Gastrocnemius medialis (tissue), 4 donors: ENCODE measurements around the gene GABRB1.

Source experiments
- CTCF ChIP-seq, 5 experiments: fragments of 450-650 bp in 3 of 5; fragments of 200-600 bp in 2 of 5; sonication (generic) in 2 of 5; IDR thresholded peaks in 4 of 5; conservative IDR thresholded peaks in 1 of 5; 1 replicate in 4 of 5; 2 replicates in 1 of 5; pipeline ENCODE4 v1.5.1; 2016 to 2019; ENCODE audit warnings: antibody characterized with exemption in 5 of 5, mild to moderate bottlenecking in 3 of 5, moderate library complexity in 3 of 5
- POLR2A ChIP-seq, 2 donors: fragments of 450-650 bp; IDR thresholded peaks; one replicate each; pipeline ENCODE4 v1.6.1; 2017; ENCODE audit warnings: antibody characterized with exemption in 2 of 2, mild to moderate bottlenecking in 2 of 2, moderate library complexity in 2 of 2

DNA sequence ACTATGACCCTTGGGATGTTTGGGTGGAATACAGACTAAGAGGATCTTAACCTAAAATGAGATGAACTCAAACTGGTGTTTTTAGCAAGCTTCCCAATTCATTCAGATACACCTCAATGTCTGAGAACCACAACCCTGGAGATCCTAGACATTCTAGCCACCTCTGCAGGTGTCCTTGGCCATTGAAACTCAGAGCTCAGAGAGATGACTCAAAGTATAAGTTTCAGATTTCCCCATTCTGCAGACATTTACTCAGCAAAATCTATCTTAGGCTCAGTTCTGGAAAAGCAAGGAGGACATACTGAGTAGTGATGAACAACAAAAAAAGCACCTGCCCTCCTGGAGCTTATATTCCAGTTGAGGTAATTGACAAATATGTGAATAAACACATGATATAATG lies 384.4 kb downstream of the GABRB1 start:
- TF ChIP-seq CTCF (IDR thresholded peaks at IDR 0.05 in 4 of 5, conservative IDR thresholded peaks at IDR 0.05 in 1 of 5) (no peak), POLR2A (IDR thresholded peaks at IDR 0.05) (no peak)
